ENCODE results near the gene JPH3. TPM values are rescaled to one million over a fixed set of nuclear protein-coding genes. Genes with fewer than 3 reads are reported as not detected.

JPH3 gene
- polyA plus RNA-seq, 1 donor (not counting 4 experiments of a cell fraction or from before 2014, with no cell fraction given): not detected

- Histone ChIP-seq H3K27ac (ENCODE audit: control insufficient read depth, insufficient read depth, low read length) (no peak overlapping the region), H3K9me1 (ENCODE audit: control insufficient read depth, extremely low read depth, insufficient read depth, low read length) (no peaks in the 10 kb centered on the region), H3K27me3 (ENCODE audit: control insufficient read depth, extremely low read depth, insufficient read depth, low read length) (no peaks in the 10 kb centered on the region), H3K79me2 (ENCODE audit: control insufficient read depth, insufficient read depth, low read length) (no peaks in the 10 kb centered on the region), H3K4me1 (ENCODE audit: control insufficient read depth, extremely low read depth, insufficient read depth, low read length) (no peaks in the 10 kb centered on the region), H4K20me1 (ENCODE audit: control insufficient read depth, extremely low read depth, insufficient read depth, low read length) (no peaks in the 10 kb centered on the region), H3K4me2 (ENCODE audit: control insufficient read depth, extremely low read depth, insufficient read depth, low read depth, low read length) (no peak overlapping the region), H2AFZ (ENCODE audit: control insufficient read depth, low read length) (no peak overlapping the region), H3K36me3 (ENCODE audit: control insufficient read depth in 2 of 2, extremely low read depth in 1 of 2, insufficient read depth in 2 of 2, low read length in 2 of 2) (peaks cover 7 to 14% of the 10 kb centered on the region in 2 experiments), H3K9me3 (ENCODE audit: control insufficient read depth, low read depth, low read length) (no peaks in the 10 kb centered on the region), H3K4me3 (ENCODE audit: control insufficient read depth in 2 of 3, extremely low read depth in 1 of 3, insufficient read depth in 2 of 3, low read depth in 1 of 3, low read length in 3 of 3) (no peak overlapping the region), H3K9ac (ENCODE audit: control insufficient read depth, extremely low read depth, insufficient read depth, low read length) (no peak overlapping the region)
- DNase-seq (ENCODE audit: low read depth, low spot score): no peak
- no peak for TF ChIP-seq CTCF (optimal IDR thresholded peaks at IDR 0.05 in 1 of 3, IDR thresholded peaks at IDR 0.05 in 1 of 3, conservative IDR thresholded peaks at IDR 0.05 in 1 of 3; ENCODE audit: extremely low read depth in 1 of 3, insufficient read depth in 2 of 3, low read length in 3 of 3)
- no peak for TF ChIP-seq EZH2 (IDR thresholded peaks at IDR 0.05; ENCODE audit: low read length)
- FAIRE-seq: no peak
- dilution Hi-C loops (cut with MboI; ENCODE audit: extremely low pct_ligation_motif_present, low sequenced_read_pairs): no loop called here
Measured at GRCh38 chr16:87710887-87711286, 108.6 kb downstream of the JPH3 start.

GRCh38 chr16:87712184-87712762, 110.0 kb downstream of the JPH3 start:
- H3K4me3 ChIP-seq (ENCODE audit: control insufficient read depth in 2 of 3, extremely low read depth in 1 of 3, insufficient read depth in 2 of 3, low read depth in 1 of 3, low read length in 3 of 3): no peak overlapping the region
- FAIRE-seq (no peak), DNase-seq (ENCODE audit: low read depth, low spot score) (no peak)
- H3K27me3 ChIP-seq (ENCODE audit: control insufficient read depth, extremely low read depth, insufficient read depth, low read length): no peaks in the 10 kb centered on the region
- no peak overlapping the region for H3K9ac ChIP-seq (ENCODE audit: control insufficient read depth, extremely low read depth, insufficient read depth, low read length)
- H3K4me1 ChIP-seq (ENCODE audit: control insufficient read depth, extremely low read depth, insufficient read depth, low read length): no peaks in the 10 kb centered on the region
- H3K79me2 ChIP-seq (ENCODE audit: control insufficient read depth, insufficient read depth, low read length): no peaks in the 10 kb centered on the region
- dilution Hi-C loops (cut with MboI; ENCODE audit: extremely low pct_ligation_motif_present, low sequenced_read_pairs): no loop called here
- H2AFZ ChIP-seq (ENCODE audit: control insufficient read depth, low read length): no peak overlapping the region
- H3K9me1 ChIP-seq (ENCODE audit: control insufficient read depth, extremely low read depth, insufficient read depth, low read length): no peaks in the 10 kb centered on the region
- no peak overlapping the region for H3K27ac ChIP-seq (ENCODE audit: control insufficient read depth, insufficient read depth, low read length)
- H3K9me3 ChIP-seq (ENCODE audit: control insufficient read depth, low read depth, low read length): no peaks in the 10 kb centered on the region
- TF ChIP-seq CTCF (optimal IDR thresholded peaks at IDR 0.05 in 1 of 3, IDR thresholded peaks at IDR 0.05 in 1 of 3, conservative IDR thresholded peaks at IDR 0.05 in 1 of 3; ENCODE audit: extremely low read depth in 1 of 3, insufficient read depth in 2 of 3, low read length in 3 of 3) (no peak), EZH2 (IDR thresholded peaks at IDR 0.05; ENCODE audit: low read length) (no peak)
- H3K36me3 ChIP-seq (ENCODE audit: control insufficient read depth in 2 of 2, extremely low read depth in 1 of 2, insufficient read depth in 2 of 2, low read length in 2 of 2): peaks cover 7 to 14% of the 10 kb centered on the region in 2 experiments
- H4K20me1 ChIP-seq (ENCODE audit: control insufficient read depth, extremely low read depth, insufficient read depth, low read length): no peaks in the 10 kb centered on the region
- H3K4me2 ChIP-seq (ENCODE audit: control insufficient read depth, extremely low read depth, insufficient read depth, low read depth, low read length): no peak overlapping the region
